Sigmoid colon (tissue), 7 donors: ENCODE measurements around the gene CD164L2. TPM values are rescaled to one million over a fixed set of nuclear protein-coding genes. Genes with fewer than 3 reads are reported as not detected.

Experiments used
- DNase-seq: peaks from one replicate; pipeline ENCODE4 v3.0.0-alpha.2; 2019
- H3K27ac ChIP-seq, 4 donors: fragments of 200-600 bp; sonication (generic); one replicate each; pipeline ENCODE4 v1.5.1; 2016 to 2019; ENCODE audit warnings: mild to moderate bottlenecking in 1 of 4
- H3K27me3 ChIP-seq, 3 donors: fragments of 200-600 bp; sonication (generic); one replicate each; pipeline ENCODE4 v1.5.1; 2019; ENCODE audit warnings: mild to moderate bottlenecking in 1 of 3
- H3K36me3 ChIP-seq, 4 donors: fragments of 200-600 bp; sonication (generic); one replicate each; pipeline ENCODE4 v1.5.1; 2016 to 2019
- H3K4me1 ChIP-seq, 4 donors: fragments of 200-600 bp; sonication (generic); one replicate each; pipeline ENCODE4 v1.5.1; 2017 to 2019
- H3K4me3 ChIP-seq, 4 donors: fragments of 200-600 bp; sonication (generic); one replicate each; pipeline ENCODE4 v1.5.1; 2017 to 2019; ENCODE audit warnings: mild to moderate bottlenecking in 2 of 4, moderate library complexity in 1 of 4
- H3K9me3 ChIP-seq, 4 donors: fragments of 200-600 bp in 3 of 4; sonication (generic) in 3 of 4; one replicate each; pipeline versions ENCODE4 v1.5.1 to v1.6.1; 2013 to 2019
- EP300 ChIP-seq, 4 donors: sonication (generic); formaldehyde crosslinking; IDR thresholded peaks; one replicate each; pipeline ENCODE4 v1.6.1; 2017; ENCODE audit warnings: antibody characterized with exemption in 4 of 4
- POLR2A ChIP-seq, 2 donors: fragments of 450-650 bp; IDR thresholded peaks; one replicate each; pipeline ENCODE4 v1.6.1; 2016; ENCODE audit warnings: antibody characterized with exemption in 2 of 2, mild to moderate bottlenecking in 2 of 2, moderate library complexity in 2 of 2
- POLR2AphosphoS5 ChIP-seq, 4 donors: sonication (generic); formaldehyde crosslinking; IDR thresholded peaks; one replicate each; pipeline ENCODE4 v1.6.1; 2017; ENCODE audit warnings: antibody characterized with exemption in 4 of 4
- WGBS, 2 donors: extraction: QIAGEN DNeasy Blood & Tissue Kit; methylation state at CpG; one replicate each; pipeline ENCODE4 v1.1.7; 2013; 5-methylcytosine and 5-hydroxymethylcytosine counted together
- intact Hi-C: fragments of 100-400 bp; cut with DNase I; formaldehyde crosslinking; loops from one replicate; pipeline ENCODE4 v1.15.1; 2023
- polyA plus RNA-seq, 3 donors: library from polyadenylated mRNA; stranded (reverse); fragments of 200-250 nt; gene quantifications; one replicate each; pipeline ENCODE4 v1.2.3, GENCODE V29; 2013
- total RNA-seq, 4 donors: library from RNA; depleted of rRNA; stranded (reverse); fragments of >200 nt; gene quantifications; one replicate each; pipeline ENCODE4 v1.1.0, GENCODE V29; 2016
- TF ChIP-seq, protein P1 (sequence below), 4 experiments: fragments of 450-650 bp in 3 of 4; fragments of 200-600 bp in 1 of 4; IDR thresholded peaks; one replicate each; pipeline ENCODE4 v1.5.1; 2016 to 2019; ENCODE audit warnings: antibody characterized with exemption in 4 of 4, mild to moderate bottlenecking in 3 of 4, moderate library complexity in 2 of 4
- donor health status: healthy with polysubstance abuse.
- donor health status: Bipolar disorder and iron deficiency.
- donor health status: healthy.

The CD164L2 gene
- total and polyA plus RNA-seq, 7 donors: 1.2 to 1.9 TPM; not detected in 5

- no peak overlapping the region for H3K27ac ChIP-seq
- no peak for DNase-seq
- H3K4me3 ChIP-seq: no peak overlapping the region
- peaks cover 17 to 72% (median 43%) of the 10 kb centered on the region in 4 donors for H3K36me3 ChIP-seq
- intact Hi-C loops: no loop called here
- TF ChIP-seq, protein P1, sequence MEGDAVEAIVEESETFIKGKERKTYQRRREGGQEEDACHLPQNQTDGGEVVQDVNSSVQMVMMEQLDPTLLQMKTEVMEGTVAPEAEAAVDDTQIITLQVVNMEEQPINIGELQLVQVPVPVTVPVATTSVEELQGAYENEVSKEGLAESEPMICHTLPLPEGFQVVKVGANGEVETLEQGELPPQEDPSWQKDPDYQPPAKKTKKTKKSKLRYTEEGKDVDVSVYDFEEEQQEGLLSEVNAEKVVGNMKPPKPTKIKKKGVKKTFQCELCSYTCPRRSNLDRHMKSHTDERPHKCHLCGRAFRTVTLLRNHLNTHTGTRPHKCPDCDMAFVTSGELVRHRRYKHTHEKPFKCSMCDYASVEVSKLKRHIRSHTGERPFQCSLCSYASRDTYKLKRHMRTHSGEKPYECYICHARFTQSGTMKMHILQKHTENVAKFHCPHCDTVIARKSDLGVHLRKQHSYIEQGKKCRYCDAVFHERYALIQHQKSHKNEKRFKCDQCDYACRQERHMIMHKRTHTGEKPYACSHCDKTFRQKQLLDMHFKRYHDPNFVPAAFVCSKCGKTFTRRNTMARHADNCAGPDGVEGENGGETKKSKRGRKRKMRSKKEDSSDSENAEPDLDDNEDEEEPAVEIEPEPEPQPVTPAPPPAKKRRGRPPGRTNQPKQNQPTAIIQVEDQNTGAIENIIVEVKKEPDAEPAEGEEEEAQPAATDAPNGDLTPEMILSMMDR (IDR thresholded peaks at IDR 0.05): no peak
- TF ChIP-seq EP300 (IDR thresholded peaks at IDR 0.05): no peak
- TF ChIP-seq POLR2A (IDR thresholded peaks at IDR 0.05): no peak
- TF ChIP-seq POLR2AphosphoS5 (IDR thresholded peaks at IDR 0.05): no peak
- H3K9me3 ChIP-seq: no peaks in the 10 kb centered on the region
- 94% methylated on average over 8 of the region's 8 CpGs for WGBS, 2 donors
- no peaks in the 10 kb centered on the region for H3K27me3 ChIP-seq
- peaks cover 0 to 36% (median 30%) of the 10 kb centered on the region in 4 donors for H3K4me1 ChIP-seq
Observed at GRCh38 chr1:27361553-27361952, 21.6 kb downstream of the CD164L2 start.

GRCh38 chr1:27361044-27361402, 22.1 kb downstream of the CD164L2 start:
- H3K4me1 ChIP-seq: peaks cover 0 to 36% (median 30%) of the 10 kb centered on the region in 4 donors
- H3K4me3 ChIP-seq: peak overlapping the region in 1 of 4 donors; percentile 45
- no peak for TF ChIP-seq EP300 (IDR thresholded peaks at IDR 0.05)
- no peak for TF ChIP-seq POLR2A (IDR thresholded peaks at IDR 0.05)
- no peak for TF ChIP-seq POLR2AphosphoS5 (IDR thresholded peaks at IDR 0.05)
- TF ChIP-seq, protein P1 (IDR thresholded peaks at IDR 0.05): no peak
- H3K9me3 ChIP-seq: no peaks in the 10 kb centered on the region
- H3K36me3 ChIP-seq: peaks cover 22 to 77% (median 47%) of the 10 kb centered on the region in 4 donors
- 83 to 90% methylated on average over 21 of the region's 21 CpGs for WGBS, 2 donors
- H3K27ac ChIP-seq: no peak overlapping the region
- no peak for DNase-seq
- intact Hi-C loops: no loop called here
- no peaks in the 10 kb centered on the region for H3K27me3 ChIP-seq

DNA sequence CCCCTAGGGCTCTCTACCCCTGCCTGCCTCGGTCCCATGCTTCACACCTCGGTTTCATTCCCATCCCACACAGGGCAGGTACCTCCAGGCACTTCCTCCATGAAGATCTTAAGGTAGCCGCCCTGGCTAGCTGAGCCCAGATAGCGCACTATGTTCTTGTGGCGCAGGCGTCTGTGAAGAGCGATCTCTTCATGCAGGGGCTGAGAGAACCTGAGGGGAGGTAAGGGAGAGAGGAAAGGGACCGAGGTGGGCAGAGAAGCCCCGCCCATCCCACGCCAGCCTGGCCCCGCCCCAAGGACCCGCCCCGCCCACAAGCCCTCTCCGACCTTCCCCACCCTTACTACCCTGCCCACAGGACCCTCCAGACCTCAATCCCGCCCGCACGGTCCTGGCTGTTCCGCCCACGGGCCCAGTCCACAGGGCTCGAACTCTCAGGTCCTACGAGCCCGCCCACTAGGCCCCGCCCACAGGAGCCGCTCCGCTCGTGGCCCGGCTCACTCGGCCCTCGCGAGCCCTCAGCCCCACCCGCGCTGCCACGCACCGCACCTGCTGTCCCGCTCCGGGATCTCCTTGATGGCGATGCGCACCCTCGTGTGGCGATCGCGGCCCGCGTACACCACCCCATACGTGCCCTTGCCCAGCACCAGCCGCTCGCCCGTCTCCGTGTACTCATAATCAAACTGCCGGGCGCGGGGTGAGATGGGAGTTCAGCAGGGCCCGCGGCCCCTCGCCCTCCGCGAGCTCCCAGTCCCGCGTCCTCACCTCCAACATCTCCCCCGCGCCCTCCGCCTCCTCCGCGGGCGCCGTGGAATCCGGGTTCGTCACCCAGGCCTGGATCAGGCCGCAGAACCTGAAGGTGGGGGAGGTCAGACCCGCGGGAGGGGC, 22.7 kb downstream of the CD164L2 start:
- 30 to 46% methylated on average over 71 of the region's 71 CpGs for WGBS, 2 donors
- Histone ChIP-seq H3K9me3 (no peaks in the 10 kb centered on the region), H3K27ac (no peak overlapping the region), H3K4me1 (peaks cover 0 to 36% (median 30%) of the 10 kb centered on the region in 4 donors), H3K27me3 (no peaks in the 10 kb centered on the region), H3K4me3 (peak overlapping the region in 3 of 4 donors; percentile 28 to 45 (median 40)), H3K36me3 (peaks cover 24 to 83% (median 53%) of the 10 kb centered on the region in 4 donors)
- no peak for DNase-seq
- intact Hi-C loops: no loop called here
- TF ChIP-seq EP300 (IDR thresholded peaks at IDR 0.05) (no peak), POLR2A (IDR thresholded peaks at IDR 0.05) (no peak), POLR2AphosphoS5 (IDR thresholded peaks at IDR 0.05) (no peak)
- TF ChIP-seq, protein P1 (IDR thresholded peaks at IDR 0.05): no peak

DNA sequence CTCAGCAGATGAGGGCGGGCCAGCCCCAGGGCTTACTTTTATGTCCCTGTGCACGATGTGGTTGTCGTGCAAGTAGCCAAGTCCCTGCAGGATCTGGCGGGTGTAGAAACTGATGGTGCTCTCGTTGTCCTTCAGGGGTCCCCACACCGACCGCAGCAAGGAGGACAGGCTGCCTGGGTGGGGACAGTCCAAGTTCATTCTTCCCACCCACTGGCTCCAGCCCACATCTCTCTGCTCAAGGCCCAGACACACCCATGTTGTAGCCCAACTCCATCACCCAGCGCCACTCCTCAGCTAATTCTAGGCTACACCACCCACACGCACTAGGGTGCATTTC, 23.3 kb downstream of the CD164L2 start:
- no peak for DNase-seq
- Histone ChIP-seq H3K36me3 (peaks cover 24 to 89% (median 58%) of the 10 kb centered on the region in 4 donors), H3K27ac (no peak overlapping the region), H3K9me3 (no peaks in the 10 kb centered on the region), H3K4me1 (peaks cover 0 to 31% (median 25%) of the 10 kb centered on the region in 4 donors), H3K27me3 (no peaks in the 10 kb centered on the region), H3K4me3 (no peak overlapping the region)
- WGBS, 2 donors: 62 to 68% methylated on average over 9 of the region's 9 CpGs
- TF ChIP-seq EP300 (IDR thresholded peaks at IDR 0.05) (no peak), POLR2AphosphoS5 (IDR thresholded peaks at IDR 0.05) (no peak), POLR2A (IDR thresholded peaks at IDR 0.05) (no peak)
- TF ChIP-seq, protein P1 (IDR thresholded peaks at IDR 0.05): no peak
- intact Hi-C loops: loop anchor here (5.0 kb wide), 2 partner anchors 37 to 57 kb away; partner anchors contain the start of gene TMEM222
